H1 (cell line): Measurements from ENCODE around the gene AFF4. TPM values are rescaled to one million over a fixed set of nuclear protein-coding genes. Genes with fewer than 3 reads are reported as not detected.

Experiments
- CTCF ChIA-PET: fragments of 300-600 bp; sonication (Branson Sonifier 250); formaldehyde crosslinking; loops from one replicate; lab custom pipeline; 2021; ENCODE audit not compliant: partially characterized antibody; lab: Charles Lee
- POLR2A ChIA-PET: fragments of 300-600 bp; sonication (Branson Sonifier 250); formaldehyde crosslinking; loops from one replicate; lab custom pipeline; 2021; ENCODE audit warnings: inconsistent platforms; ENCODE audit not compliant: partially characterized antibody; lab: Charles Lee
- DNase-seq, 2 experiments: peaks; one replicate each; pipeline versions ENCODE4 v3.0.0 to v3.0.0-alpha.2; 2010 to 2022; ENCODE audit warnings: low spot score in 2 of 2, low read depth in 1 of 2, mixed read lengths in 1 of 2
- FAIRE-seq: peaks from 2 replicates; lab custom pipeline; 2011; peaks lifted over from hg19 to GRCh38; lab: Jason Lieb, UNC
- H2AFZ ChIP-seq: 2 replicates; pipeline ENCODE4 v1.8.1; 2012; ENCODE audit warnings: low read length, inconsistent platforms
- H2AK5ac ChIP-seq: 2 replicates; pipeline ENCODE4 v1.6.1; 2013; ENCODE audit warnings: low read depth, low read length
- H2BK120ac ChIP-seq: replicated peaks from 2 replicates; pipeline ENCODE3; 2013; ENCODE audit warnings: low read depth, low read length, inconsistent platforms
- H2BK12ac ChIP-seq: 2 replicates; pipeline ENCODE4 v1.6.1; 2013; ENCODE audit warnings: low read depth, low read length
- H2BK15ac ChIP-seq: 2 replicates; pipeline ENCODE4 v1.6.1; 2013; ENCODE audit warnings: low read length
- H2BK20ac ChIP-seq: 2 replicates; pipeline ENCODE4 v1.6.1; 2013; ENCODE audit warnings: low read length
- H2BK5ac ChIP-seq: 2 replicates; pipeline ENCODE4 v1.6.1; 2013; ENCODE audit warnings: low read depth, low read length
- H3K14ac ChIP-seq: 2 replicates; pipeline ENCODE4 v1.6.1; 2013; ENCODE audit warnings: inconsistent platforms; ENCODE audit not compliant: insufficient read length
- H3K18ac ChIP-seq: 2 replicates; pipeline ENCODE4 v1.6.1; 2013; ENCODE audit warnings: low read length; ENCODE audit errors: extremely low read depth
- H3K23ac ChIP-seq: 2 replicates; pipeline ENCODE4 v1.6.1; 2013; ENCODE audit warnings: inconsistent platforms; ENCODE audit not compliant: insufficient read length
- H3K23me2 ChIP-seq: 2 replicates; pipeline ENCODE4 v1.6.1; 2013; ENCODE audit warnings: low read depth, low read length
- H3K27ac ChIP-seq: 2 replicates; pipeline ENCODE4 v1.6.1; 2011; ENCODE audit warnings: low read depth, low read length, inconsistent platforms
- H3K27me3 ChIP-seq, 4 experiments: replicated peaks in 1 of 4; 1 replicate in 1 of 4; 2 replicates in 3 of 4; pipeline versions ENCODE4 v1.6.1 to v1.8.1; 2011 to 2013; ENCODE audit warnings: low read length in 3 of 4, mild to moderate bottlenecking in 3 of 4, inconsistent platforms in 2 of 4, mixed read lengths in 2 of 4, moderate library complexity in 1 of 4; ENCODE audit not compliant: control insufficient read depth in 3 of 4, insufficient read depth in 3 of 4; ENCODE audit errors: extremely low read depth in 1 of 4
- H3K36me3 ChIP-seq, 4 experiments: 2 replicates each; pipeline versions ENCODE4 v1.6.1 to v1.8.1; 2011 to 2013; ENCODE audit warnings: mild to moderate bottlenecking in 4 of 4, low read length in 3 of 4, moderate library complexity in 2 of 4, control low read depth in 1 of 4, inconsistent platforms in 1 of 4; ENCODE audit not compliant: insufficient read depth in 4 of 4, control insufficient read depth in 2 of 4
- H3K4ac ChIP-seq: replicated peaks from 2 replicates; pipeline ENCODE3; 2013; ENCODE audit warnings: low read length, low read depth, mixed read lengths, inconsistent platforms; ENCODE audit not compliant: insufficient read length
- H3K4me1 ChIP-seq, 4 experiments: replicated peaks in 1 of 4; 1 replicate in 1 of 4; 2 replicates in 3 of 4; pipeline versions ENCODE4 v1.6.1 to v1.8.1; 2011 to 2013; ENCODE audit warnings: low read length in 3 of 4, inconsistent platforms in 2 of 4, mixed read lengths in 1 of 4; ENCODE audit not compliant: insufficient read depth in 4 of 4, control insufficient read depth in 3 of 4
- H3K4me2 ChIP-seq, 2 experiments: 2 replicates each; pipeline versions ENCODE4 v1.6.1 to v1.8.1; 2011 to 2013; ENCODE audit warnings: low read depth in 2 of 2, low read length in 2 of 2, control low read depth in 1 of 2, inconsistent platforms in 1 of 2, mild to moderate bottlenecking in 1 of 2; ENCODE audit not compliant: insufficient read depth in 1 of 2
- H3K4me3 ChIP-seq, 4 experiments: fragments of 200-600, 300-600 bp in 1 of 4; sonication (generic), shearing (Covaris generic), sonication (Bioruptor Twin) in 1 of 4; 2 replicates each; pipeline versions ENCODE4 v1.5.1 to v1.8.1; 2011 to 2016; ENCODE audit warnings: low read length in 4 of 4, low read depth in 3 of 4, control low read depth in 2 of 4, inconsistent platforms in 2 of 4, mild to moderate bottlenecking in 2 of 4, mixed read lengths in 1 of 4, moderate library complexity in 1 of 4; ENCODE audit not compliant: insufficient read depth in 2 of 4; ENCODE audit errors: extremely low read depth in 1 of 4
- H3K56ac ChIP-seq: replicated peaks from 2 replicates; pipeline ENCODE3; 2013; ENCODE audit warnings: low read depth, mild to moderate bottlenecking, mixed read lengths, low read length, inconsistent platforms; ENCODE audit not compliant: insufficient read length
- H3K79me1 ChIP-seq: 2 replicates; pipeline ENCODE4 v1.6.1; 2013; ENCODE audit warnings: low read depth, low read length, control low read depth
- H3K79me2 ChIP-seq, 2 experiments: 2 replicates each; pipeline versions ENCODE4 v1.6.1 to v1.8.1; 2012 to 2013; ENCODE audit warnings: low read length in 2 of 2, mild to moderate bottlenecking in 2 of 2, inconsistent platforms in 1 of 2; ENCODE audit not compliant: insufficient read depth in 2 of 2, control insufficient read depth in 1 of 2
- H3K9ac ChIP-seq, 4 experiments: replicated peaks in 1 of 4; 1 replicate in 1 of 4; 2 replicates in 3 of 4; pipeline versions ENCODE4 v1.6.1 to v1.8.1; 2011 to 2013; ENCODE audit warnings: low read depth in 3 of 4, low read length in 3 of 4, control low read depth in 2 of 4, mild to moderate bottlenecking in 2 of 4, moderate library complexity in 2 of 4, inconsistent platforms in 1 of 4; ENCODE audit errors: extremely low read depth in 1 of 4
- H3K9me3 ChIP-seq, 2 experiments: 2 replicates each; pipeline versions ENCODE4 v1.6.1 to v1.8.1; 2012 to 2013; ENCODE audit warnings: mild to moderate bottlenecking in 2 of 2, moderate library complexity in 2 of 2, control low read depth in 1 of 2, inconsistent platforms in 1 of 2, low read depth in 1 of 2, low read length in 1 of 2, mixed read lengths in 1 of 2; ENCODE audit not compliant: insufficient read depth in 2 of 2
- H4K20me1 ChIP-seq, 2 experiments: replicated peaks in 1 of 2; 2 replicates each; pipeline versions ENCODE3 to v1.8.1; 2011 to 2013; ENCODE audit warnings: inconsistent platforms in 2 of 2, low read length in 2 of 2, mild to moderate bottlenecking in 1 of 2; ENCODE audit not compliant: insufficient read depth in 2 of 2, control insufficient read depth in 1 of 2
- H4K5ac ChIP-seq: 2 replicates; pipeline ENCODE4 v1.6.1; 2013; ENCODE audit warnings: low read length, low read depth, mixed read lengths, inconsistent platforms; ENCODE audit not compliant: insufficient read length
- H4K8ac ChIP-seq: 2 replicates; pipeline ENCODE4 v1.8.0; 2013; ENCODE audit warnings: mild to moderate bottlenecking, moderate library complexity, low read length, inconsistent platforms; ENCODE audit not compliant: insufficient read depth; ENCODE audit errors: extremely low read depth
- H4K91ac ChIP-seq: replicated peaks from 2 replicates; pipeline ENCODE3; 2013; ENCODE audit warnings: low read length, mixed read lengths, inconsistent platforms; ENCODE audit not compliant: insufficient read length
- CREB1 ChIP-seq: IDR thresholded peaks from 2 replicates; pipeline ENCODE4 v1.6.1; 2012; ENCODE audit warnings: inconsistent platforms
- NRF1 ChIP-seq: IDR thresholded peaks from 2 replicates; pipeline ENCODE4 v1.6.1; 2011; ENCODE audit warnings: mild to moderate bottlenecking, low read depth, low read length, improper control_type of control experiment
- polyA plus RNA-seq, 7 experiments: library from polyadenylated mRNA; depleted of rRNA in 3 of 7; stranded (reverse) in 5 of 7; unstranded in 2 of 7; fragments of >200 nt in 5 of 7; fragments of 200-250 nt in 2 of 7; gene quantifications; 1 replicate in 5 of 7; 2 replicates in 1 of 7; 4 replicates in 1 of 7; pipeline versions ENCODE4 v1.2.1 to v1.2.3, GENCODE V29; 2011 to 2013; ENCODE audit warnings: missing spikeins in 2 of 7, mixed read lengths in 2 of 7
- total RNA-seq: library from RNA; stranded (reverse); fragmentation: NEBNext Ultra II Directional; extraction: Animal tissue kit (Norgen Biotek cat#: 25700); gene quantifications from 2 replicates; pipeline ENCODE4 v1.2.1, GENCODE V29; 2021

Gene AFF4
- total and polyA plus RNA-seq, 2 of the 8 experiments (the other 6 are each of a cell fraction or from before 2014, with no cell fraction given) = 12.0 to 61.4 TPM

DNA sequence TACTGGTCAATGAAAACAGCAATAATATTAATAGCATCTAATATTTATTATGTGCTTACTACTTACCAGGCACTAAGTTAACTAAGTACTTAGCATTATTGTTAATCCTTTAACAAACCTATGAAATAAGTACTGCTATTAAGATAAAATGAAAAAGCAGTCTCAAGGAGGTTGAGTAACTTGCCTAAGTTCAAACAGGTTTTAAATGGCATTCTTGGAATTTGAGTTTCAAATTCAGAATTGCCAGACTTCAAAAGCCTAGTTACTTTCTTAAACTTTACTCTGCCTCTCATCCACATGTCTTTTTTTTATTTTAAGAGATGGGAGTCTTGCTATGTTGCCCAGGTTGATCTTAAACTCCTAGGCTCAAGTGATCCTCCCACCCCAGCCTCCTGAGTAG, 73.9 kb downstream of the AFF4 start:
- no peak overlapping the region for H3K18ac ChIP-seq
- FAIRE-seq = no peak
- POLR2A ChIA-PET = no interaction called here

More for the DNA sequence above, 73.9 kb downstream of the AFF4 start:
- Histone ChIP-seq H3K4me1 (no peaks in the 10 kb centered on the region), H2BK15ac (no peak overlapping the region), H2AK5ac (no peak overlapping the region), H3K4me3 (no peak overlapping the region), H4K91ac (no peak overlapping the region), H2BK120ac (no peak overlapping the region), H3K14ac (no peak overlapping the region), H3K9me3 (no peaks in the 10 kb centered on the region), H4K5ac (no peak overlapping the region), H3K23ac (no peak overlapping the region), H3K27ac (no peak overlapping the region), H3K9ac (no peak overlapping the region), H2BK5ac (no peak overlapping the region), H3K79me1 (no peaks in the 10 kb centered on the region), H3K36me3 (peaks cover 13 to 85% (median 42%) of the 10 kb centered on the region in 4 experiments), H2AFZ (no peak overlapping the region), H3K79me2 (no peaks in the 10 kb centered on the region), H3K23me2 (no peaks in the 10 kb centered on the region), H2BK12ac (no peak overlapping the region), H2BK20ac (no peak overlapping the region), H3K56ac (no peak overlapping the region), H3K4me2 (no peak overlapping the region), H4K8ac (no peak overlapping the region), H4K20me1 (peaks cover 0 to 2% of the 10 kb centered on the region in 2 experiments), H3K27me3 (no peaks in the 10 kb centered on the region; a peak in 1 of 7 replicates), H3K4ac (no peak overlapping the region)
- DNase-seq = no peak
- no peak for TF ChIP-seq NRF1
- TF ChIP-seq CREB1 = no peak
- CTCF ChIA-PET = interaction anchor here (1.1 kb wide), 1 partner anchor 17 kb away, joined by 3 read pairs; no protein-coding TSS in a partner anchor
